Gastrocnemius medialis (tissue), 4 donors: ENCODE data around the gene MEGF11. TPM values are rescaled to one million over a fixed set of nuclear protein-coding genes. Genes with fewer than 3 reads are reported as not detected.

ENCODE experiments used
- ATAC-seq, 2 donors: fragments of 150-250 bp; one replicate each; pipeline ENCODE4 v1.9.1; 2016
- DNase-seq, 2 donors: peaks; one replicate each; pipeline ENCODE4 v3.0.0-alpha.2; 2019
- H3K27ac ChIP-seq, 4 donors: fragments of 200-600 bp; sonication (generic); 1 replicate in 1 of 4; 2 replicates in 3 of 4; pipeline ENCODE4 v1.5.1; 2016 to 2018; ENCODE audit warnings: mild to moderate bottlenecking in 2 of 4, moderate library complexity in 1 of 4
- H3K27me3 ChIP-seq, 3 donors: fragments of 200-600 bp; sonication (generic) in 2 of 3; 1 replicate in 1 of 3; 2 replicates in 2 of 3; pipeline versions ENCODE4 v1.5.1 to v1.6.0; 2016 to 2019; ENCODE audit warnings: mild to moderate bottlenecking in 1 of 3, moderate library complexity in 1 of 3
- H3K36me3 ChIP-seq, 2 donors: fragments of 200-600 bp; sonication (generic) in 1 of 2; one replicate each; pipeline ENCODE4 v1.5.1; 2017 to 2018
- H3K4me1 ChIP-seq, 2 donors: fragments of 200-600 bp; sonication (generic) in 1 of 2; one replicate each; pipeline ENCODE4 v1.5.1; 2016 to 2017; ENCODE audit warnings: mild to moderate bottlenecking in 2 of 2
- H3K4me3 ChIP-seq, 4 donors: fragments of 200-600 bp; sonication (generic) in 3 of 4; 1 replicate in 1 of 4; 2 replicates in 3 of 4; pipeline ENCODE4 v1.5.1; 2016 to 2019; ENCODE audit warnings: mild to moderate bottlenecking in 2 of 4
- H3K9me3 ChIP-seq, 3 donors: fragments of 200-600 bp; sonication (generic) in 2 of 3; 1 replicate in 1 of 3; 2 replicates in 2 of 3; pipeline ENCODE4 v1.5.1; 2016 to 2019
- POLR2A ChIP-seq, 2 donors: fragments of 450-650 bp; IDR thresholded peaks; one replicate each; pipeline ENCODE4 v1.6.1; 2017; ENCODE audit warnings: antibody characterized with exemption in 2 of 2, mild to moderate bottlenecking in 2 of 2, moderate library complexity in 2 of 2
- in situ Hi-C, 4 donors: fragments of 200-750 bp; cut with MboI; loops; one replicate each; pipeline versions ENCODE4 v1.15.0 to v1.8.0; 2017; ENCODE audit warnings: low sequenced_read_pairs in 4 of 4
- intact Hi-C: fragments of 100-400 bp; cut with DNase I; formaldehyde crosslinking; loops from one replicate; pipeline ENCODE4 v1.15.1; 2023; ENCODE audit warnings: low total_unique reads
- total RNA-seq, 4 donors: library from RNA; depleted of rRNA; stranded (reverse); fragments of >200 nt; gene quantifications; one replicate each; pipeline versions ENCODE4 v1.1.0 to v1.2.3, GENCODE V29; 2016
- TF ChIP-seq, protein P1 (sequence below), 5 experiments: fragments of 450-650 bp in 3 of 5; fragments of 200-600 bp in 2 of 5; sonication (generic) in 2 of 5; IDR thresholded peaks in 4 of 5; conservative IDR thresholded peaks in 1 of 5; 1 replicate in 4 of 5; 2 replicates in 1 of 5; pipeline ENCODE4 v1.5.1; 2016 to 2019; ENCODE audit warnings: antibody characterized with exemption in 5 of 5, mild to moderate bottlenecking in 3 of 5, moderate library complexity in 3 of 5

The MEGF11 gene
- total RNA-seq, 4 donors from 2014 or later = not detected

DNA sequence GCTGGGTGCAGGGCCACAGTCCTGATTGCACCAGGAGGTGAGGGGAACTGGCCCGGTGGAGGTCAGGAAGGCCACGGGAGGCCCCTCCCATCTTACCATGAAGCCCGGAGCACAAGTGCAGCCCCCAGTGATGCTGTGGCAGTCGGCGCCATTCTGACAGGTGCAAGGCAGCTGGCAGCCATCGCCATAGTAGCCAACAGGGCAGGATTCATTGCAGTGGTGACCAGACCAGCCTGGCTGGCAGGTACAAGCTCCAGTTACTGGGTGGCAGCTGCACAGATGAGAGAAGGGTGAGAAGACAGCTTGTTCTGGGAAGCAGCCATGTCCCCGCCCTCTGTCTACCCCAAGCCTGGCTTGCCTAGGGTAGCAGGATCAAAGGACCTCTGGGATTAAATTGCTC lies 296.1 kb downstream of the MEGF11 start:
- no peaks in the 10 kb centered on the region for H3K4me1 ChIP-seq
- in situ Hi-C loops = no loop called here
- no peaks in the 10 kb centered on the region for H3K27me3 ChIP-seq

DNA sequence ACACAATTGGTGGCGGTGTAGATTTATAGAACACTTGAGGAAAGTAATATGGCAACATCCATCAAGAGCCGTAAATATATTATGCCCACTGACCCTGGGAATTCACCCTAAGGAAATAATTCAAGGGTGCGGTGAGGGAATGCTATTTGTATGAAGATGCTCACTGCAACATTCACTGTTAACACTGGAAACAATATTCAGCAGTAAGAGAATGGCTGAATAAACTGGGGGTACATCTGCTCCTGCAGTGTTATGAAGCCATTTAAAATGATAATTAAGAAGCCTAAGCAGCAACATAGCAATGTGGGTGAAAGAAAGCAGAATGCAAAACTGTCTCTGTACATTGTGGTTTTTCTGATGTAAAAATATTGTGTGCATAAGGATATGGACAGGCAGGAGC lies 296.7 kb downstream of the MEGF11 start:
- in situ Hi-C loops = no loop called here
- no peak overlapping the region for H3K4me3 ChIP-seq
- H3K27me3 ChIP-seq = no peaks in the 10 kb centered on the region
- H3K27ac ChIP-seq = no peak overlapping the region
- intact Hi-C loops = no loop called here
- H3K36me3 ChIP-seq = no peaks in the 10 kb centered on the region
- ATAC-seq (no peak), DNase-seq (no peak)
- no peaks in the 10 kb centered on the region for H3K4me1 ChIP-seq
- TF ChIP-seq, protein P1, sequence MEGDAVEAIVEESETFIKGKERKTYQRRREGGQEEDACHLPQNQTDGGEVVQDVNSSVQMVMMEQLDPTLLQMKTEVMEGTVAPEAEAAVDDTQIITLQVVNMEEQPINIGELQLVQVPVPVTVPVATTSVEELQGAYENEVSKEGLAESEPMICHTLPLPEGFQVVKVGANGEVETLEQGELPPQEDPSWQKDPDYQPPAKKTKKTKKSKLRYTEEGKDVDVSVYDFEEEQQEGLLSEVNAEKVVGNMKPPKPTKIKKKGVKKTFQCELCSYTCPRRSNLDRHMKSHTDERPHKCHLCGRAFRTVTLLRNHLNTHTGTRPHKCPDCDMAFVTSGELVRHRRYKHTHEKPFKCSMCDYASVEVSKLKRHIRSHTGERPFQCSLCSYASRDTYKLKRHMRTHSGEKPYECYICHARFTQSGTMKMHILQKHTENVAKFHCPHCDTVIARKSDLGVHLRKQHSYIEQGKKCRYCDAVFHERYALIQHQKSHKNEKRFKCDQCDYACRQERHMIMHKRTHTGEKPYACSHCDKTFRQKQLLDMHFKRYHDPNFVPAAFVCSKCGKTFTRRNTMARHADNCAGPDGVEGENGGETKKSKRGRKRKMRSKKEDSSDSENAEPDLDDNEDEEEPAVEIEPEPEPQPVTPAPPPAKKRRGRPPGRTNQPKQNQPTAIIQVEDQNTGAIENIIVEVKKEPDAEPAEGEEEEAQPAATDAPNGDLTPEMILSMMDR (IDR thresholded peaks at IDR 0.05 in 4 of 5, conservative IDR thresholded peaks at IDR 0.05 in 1 of 5) = no peak
- no peak for TF ChIP-seq POLR2A (IDR thresholded peaks at IDR 0.05)
- H3K9me3 ChIP-seq = no peaks in the 10 kb centered on the region

More for the DNA sequence above, 296.1 kb downstream of the MEGF11 start:
- ATAC-seq = no peak
- Histone ChIP-seq H3K27ac (no peak overlapping the region), H3K36me3 (no peaks in the 10 kb centered on the region), H3K9me3 (no peaks in the 10 kb centered on the region), H3K4me3 (no peak overlapping the region)
- intact Hi-C loops = no loop called here
- TF ChIP-seq, protein P1 (IDR thresholded peaks at IDR 0.05 in 4 of 5, conservative IDR thresholded peaks at IDR 0.05 in 1 of 5) = no peak
- TF ChIP-seq POLR2A (IDR thresholded peaks at IDR 0.05) = no peak
- DNase-seq = peak in 1 of 2 donors; percentile 16

DNA sequence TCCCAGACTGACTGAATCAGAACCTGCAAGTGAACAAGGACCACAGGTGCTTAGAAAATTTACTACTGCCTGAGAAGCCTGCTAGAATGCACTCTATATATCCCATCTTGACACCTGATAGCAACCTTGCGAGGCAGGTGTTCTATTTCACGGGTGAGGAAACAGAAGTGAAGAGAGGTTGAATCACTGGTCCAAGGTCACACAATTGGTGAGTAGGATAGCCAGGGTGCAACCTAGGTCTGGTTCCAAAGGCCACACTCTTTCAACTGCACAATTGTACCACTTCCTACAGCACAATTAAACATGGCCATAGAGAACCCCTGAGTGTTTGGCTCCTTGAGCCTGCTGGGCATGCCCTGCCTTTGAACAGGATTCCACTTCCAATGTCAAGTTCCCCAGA lies 297.2 kb downstream of the MEGF11 start:
- no peak for DNase-seq

DNA sequence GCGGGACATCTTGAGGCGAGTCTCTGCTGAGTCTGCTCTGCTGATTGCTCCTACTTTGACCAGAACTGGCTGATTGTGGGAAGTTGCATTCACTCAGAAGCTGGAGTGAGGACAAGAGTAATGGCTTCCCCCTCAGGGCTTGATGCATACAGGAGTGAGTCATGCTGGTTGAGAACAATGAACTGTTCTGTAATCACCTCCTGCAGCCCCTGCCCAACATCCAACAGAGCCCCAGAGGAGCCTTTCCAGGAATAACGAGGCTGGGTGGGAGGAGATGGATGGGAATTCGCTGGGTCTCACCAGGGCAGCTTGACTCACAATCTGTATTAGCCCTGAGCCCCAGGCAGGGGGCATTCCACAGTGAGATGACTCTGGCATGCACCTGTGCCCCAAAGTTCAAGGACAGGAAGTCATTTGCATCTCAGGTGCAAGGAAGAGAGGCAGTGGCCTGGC lies 299.2 kb downstream of the MEGF11 start:
- Histone ChIP-seq H3K36me3 (no peaks in the 10 kb centered on the region), H3K27me3 (no peaks in the 10 kb centered on the region), H3K4me3 (no peak overlapping the region), H3K27ac (no peak overlapping the region), H3K4me1 (no peaks in the 10 kb centered on the region), H3K9me3 (no peaks in the 10 kb centered on the region)
- TF ChIP-seq POLR2A (IDR thresholded peaks at IDR 0.05) = no peak
- TF ChIP-seq, protein P1 (IDR thresholded peaks at IDR 0.05 in 4 of 5, conservative IDR thresholded peaks at IDR 0.05 in 1 of 5) = no peak
- intact Hi-C loops = no loop called here
- in situ Hi-C loops = no loop called here
- ATAC-seq = no peak
- no peak for DNase-seq

More for the DNA sequence above, 297.2 kb downstream of the MEGF11 start:
- TF ChIP-seq, protein P1 (IDR thresholded peaks at IDR 0.05 in 4 of 5, conservative IDR thresholded peaks at IDR 0.05 in 1 of 5) = no peak
- no peak for ATAC-seq
- intact Hi-C loops (no loop called here), in situ Hi-C loops (no loop called here)
- Histone ChIP-seq H3K27ac (no peak overlapping the region), H3K4me1 (no peaks in the 10 kb centered on the region), H3K27me3 (no peaks in the 10 kb centered on the region), H3K36me3 (no peaks in the 10 kb centered on the region), H3K4me3 (no peak overlapping the region), H3K9me3 (no peaks in the 10 kb centered on the region)

DNA sequence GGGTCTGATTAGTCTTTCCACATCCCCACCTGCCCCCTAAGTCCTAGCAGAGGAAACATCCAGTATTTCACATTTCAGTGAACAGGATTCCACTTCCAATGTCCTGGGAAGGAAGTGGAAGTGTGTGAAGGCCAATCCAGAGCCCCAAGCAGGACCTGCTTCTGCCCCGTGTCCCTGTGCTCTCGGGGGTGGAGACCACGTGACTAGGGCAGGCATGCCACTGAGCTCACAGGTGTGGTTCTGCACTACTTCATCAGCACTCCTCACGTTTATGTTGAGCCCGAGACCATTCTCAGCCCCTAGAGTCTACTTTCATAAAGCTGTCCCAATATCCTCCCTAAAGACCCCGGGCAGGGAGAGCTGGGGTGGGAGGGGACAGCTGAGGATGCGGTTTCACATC lies 299.9 kb downstream of the MEGF11 start:
- Histone ChIP-seq H3K9me3 (no peaks in the 10 kb centered on the region), H3K27me3 (no peaks in the 10 kb centered on the region), H3K27ac (no peak overlapping the region), H3K36me3 (no peaks in the 10 kb centered on the region), H3K4me1 (no peaks in the 10 kb centered on the region), H3K4me3 (no peak overlapping the region)
- no peak for TF ChIP-seq POLR2A (IDR thresholded peaks at IDR 0.05)
- TF ChIP-seq, protein P1 (IDR thresholded peaks at IDR 0.05 in 4 of 5, conservative IDR thresholded peaks at IDR 0.05 in 1 of 5) = no peak
- intact Hi-C loops = no loop called here
- DNase-seq (no peak), ATAC-seq (no peak)
- in situ Hi-C loops = no loop called here
